ENCODE results near the gene PCDH15. TPM values are rescaled to one million over a fixed set of nuclear protein-coding genes. Genes with fewer than 3 reads are reported as not detected.

PCDH15 gene
- total RNA-seq, 1 experiment from 2014 or later: 0.77 TPM

DNA sequence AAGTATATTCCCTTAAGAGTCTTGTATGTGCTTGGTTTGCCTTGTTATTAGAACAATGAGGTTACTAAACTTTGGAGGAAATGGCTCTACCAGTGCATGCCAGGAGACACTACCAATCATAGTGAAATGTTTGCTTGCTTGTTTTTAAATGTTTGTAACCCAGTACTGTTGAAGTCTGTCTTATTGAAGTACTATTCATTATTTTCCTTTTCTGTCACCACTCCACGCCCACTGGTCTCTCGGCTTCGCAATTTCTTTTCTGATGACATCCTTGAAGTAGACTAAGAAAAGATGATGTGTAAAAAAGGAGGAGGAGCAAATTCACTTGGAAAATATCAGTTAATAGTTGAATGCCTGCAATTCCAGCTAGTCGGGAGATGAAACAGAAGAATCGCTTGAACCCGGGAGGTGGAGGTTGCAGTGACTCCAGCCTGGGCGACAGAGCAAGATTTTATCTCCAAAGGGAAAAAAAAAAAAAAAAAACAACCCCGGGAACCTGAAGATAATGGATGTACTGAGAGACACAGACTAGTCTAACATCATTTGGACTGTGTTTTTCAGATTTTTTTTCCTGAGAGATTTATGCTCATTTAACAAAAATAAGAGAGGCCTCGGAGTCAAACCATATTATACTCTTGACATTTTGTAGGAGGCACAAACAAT, 959.4 kb downstream of the PCDH15 start:
- Histone ChIP-seq H3K4me1 (no peaks in the 10 kb centered on the region), H3K36me3 (no peaks in the 10 kb centered on the region), H3K9me3 (replicated peaks) (no peaks in the 10 kb centered on the region), H3K27me3 (no peaks in the 10 kb centered on the region), H3K4me3 (no peak overlapping the region), H3K27ac (no peak overlapping the region)
- DNase-seq: no peak

DNA sequence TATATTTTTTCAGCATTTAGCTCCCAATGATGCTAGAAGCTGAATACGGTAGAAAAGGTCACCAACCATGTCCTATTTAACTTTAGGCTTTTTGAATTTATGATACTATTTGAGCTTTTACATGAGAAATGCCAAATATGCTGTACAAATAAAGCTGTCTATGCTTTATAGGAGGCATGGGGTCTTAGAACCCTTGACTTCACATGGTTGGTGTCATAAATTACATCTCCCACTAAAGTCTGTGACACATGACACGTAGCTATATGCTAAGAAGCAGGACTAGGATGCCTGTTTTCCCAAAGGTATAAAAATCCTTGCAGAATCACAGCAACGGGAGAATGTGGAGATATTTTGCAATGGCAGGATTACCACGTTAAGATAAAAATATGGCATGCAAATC, 960.4 kb downstream of the PCDH15 start:
- Histone ChIP-seq H3K9me3 (replicated peaks) (no peaks in the 10 kb centered on the region), H3K4me3 (no peak overlapping the region), H3K36me3 (no peaks in the 10 kb centered on the region), H3K4me1 (no peaks in the 10 kb centered on the region), H3K27ac (no peak overlapping the region), H3K27me3 (no peaks in the 10 kb centered on the region)
- no peak for DNase-seq

DNA sequence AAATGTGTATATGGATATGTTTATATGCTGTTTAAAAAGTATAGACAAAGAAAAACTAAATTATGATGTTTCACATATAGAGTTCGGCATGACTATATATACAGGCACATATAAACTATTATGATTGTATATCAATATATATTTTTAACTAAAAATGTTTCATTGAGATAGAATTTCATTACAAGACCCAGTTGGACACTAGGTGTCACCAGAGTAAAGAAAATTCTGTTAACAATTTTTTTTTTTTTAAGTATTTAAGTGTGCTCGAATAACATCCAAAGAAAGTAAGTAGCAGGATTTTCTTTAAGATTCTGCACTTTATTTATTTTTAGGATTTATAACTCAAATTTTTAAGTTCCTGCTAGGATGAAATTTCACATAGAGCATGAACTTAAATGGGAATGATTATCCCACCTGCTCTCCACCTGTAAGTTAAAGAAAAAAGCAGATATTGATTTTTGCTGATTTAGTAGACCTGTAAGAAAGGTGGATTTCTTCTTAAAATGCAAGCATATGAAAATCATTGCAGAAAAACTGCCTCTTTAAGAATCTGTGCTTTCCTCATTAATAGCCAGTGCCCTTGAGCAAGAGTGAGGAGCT, 961.5 kb downstream of the PCDH15 start:
- Histone ChIP-seq H3K9me3 (replicated peaks) (no peaks in the 10 kb centered on the region), H3K27ac (no peak overlapping the region), H3K4me3 (no peak overlapping the region), H3K27me3 (no peaks in the 10 kb centered on the region), H3K36me3 (no peaks in the 10 kb centered on the region), H3K4me1 (no peaks in the 10 kb centered on the region)
- peak in 1 of 2 experiments; percentile 12 for DNase-seq

DNA sequence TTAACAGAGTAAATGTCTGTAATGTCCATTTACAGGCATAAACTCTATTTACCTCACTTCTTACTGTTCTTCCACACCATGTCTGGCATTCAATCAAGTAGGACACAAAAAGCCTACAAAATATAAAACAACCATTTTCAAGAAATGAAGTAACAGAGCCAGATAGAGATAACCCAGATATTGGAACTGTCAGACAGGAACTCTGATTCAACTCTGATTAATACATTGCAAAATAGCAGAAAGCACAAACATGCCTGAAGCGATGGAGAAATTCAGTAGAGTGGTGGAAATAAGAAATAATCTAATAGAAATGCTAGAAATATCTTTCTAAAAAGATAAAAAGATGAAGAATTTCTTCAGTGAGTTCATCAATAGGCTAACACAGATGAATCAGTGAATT, 964.4 kb downstream of the PCDH15 start:
- H3K4me3 ChIP-seq: no peak overlapping the region
- no peaks in the 10 kb centered on the region for H3K36me3 ChIP-seq
- H3K27ac ChIP-seq: no peak overlapping the region
- DNase-seq: no peak
- H3K27me3 ChIP-seq: no peaks in the 10 kb centered on the region
- no peaks in the 10 kb centered on the region for H3K4me1 ChIP-seq
- H3K9me3 ChIP-seq (replicated peaks): no peaks in the 10 kb centered on the region

DNA sequence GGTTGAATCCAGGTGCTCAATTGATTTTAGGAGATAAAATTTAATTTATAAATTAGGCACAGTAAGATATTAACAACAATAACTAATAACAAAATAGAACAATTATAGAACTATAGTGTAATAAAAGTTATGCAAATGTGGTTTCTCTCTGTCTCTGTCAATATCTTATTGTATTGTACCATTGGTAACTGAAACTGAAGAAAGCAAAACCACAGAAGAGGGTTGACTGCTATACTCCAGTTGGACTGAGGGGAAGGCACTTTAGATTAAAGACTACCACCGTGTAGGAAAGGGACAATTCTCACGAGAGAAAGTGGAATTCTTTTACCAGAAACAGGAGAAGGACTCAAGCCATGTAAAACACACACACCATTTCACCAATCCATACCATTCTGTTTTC, 967.1 kb downstream of the PCDH15 start:
- Histone ChIP-seq H3K9me3 (replicated peaks) (no peaks in the 10 kb centered on the region), H3K36me3 (no peaks in the 10 kb centered on the region)

DNA sequence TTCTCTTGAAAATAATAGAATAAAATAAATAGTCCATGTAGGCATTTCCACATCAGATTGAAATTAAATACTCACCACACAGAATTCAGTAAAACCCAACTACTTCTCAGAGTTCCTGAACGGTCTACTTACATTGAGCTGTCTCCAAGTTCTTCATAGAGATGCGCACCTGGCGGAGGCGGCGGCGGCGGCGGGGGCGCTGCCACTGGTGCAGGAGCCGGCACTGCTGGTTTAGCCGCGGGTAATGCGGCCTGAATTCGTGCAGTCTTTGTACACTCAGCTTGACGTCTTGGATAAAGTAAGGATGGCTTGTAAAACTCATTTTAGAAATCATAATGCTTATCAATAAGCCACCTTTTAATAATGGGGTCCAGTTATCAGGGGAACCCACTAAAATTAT, 973.8 kb downstream of the PCDH15 start:
- Histone ChIP-seq H3K27me3 (no peaks in the 10 kb centered on the region), H3K36me3 (no peaks in the 10 kb centered on the region), H3K4me3 (no peak overlapping the region), H3K4me1 (no peaks in the 10 kb centered on the region), H3K9me3 (replicated peaks) (no peaks in the 10 kb centered on the region), H3K27ac (no peak overlapping the region)
- DNase-seq: no peak

More for the DNA sequence above, 967.1 kb downstream of the PCDH15 start:
- Histone ChIP-seq H3K4me1 (no peaks in the 10 kb centered on the region), H3K4me3 (no peak overlapping the region), H3K27me3 (no peaks in the 10 kb centered on the region), H3K27ac (no peak overlapping the region)
- no peak for DNase-seq

DNA sequence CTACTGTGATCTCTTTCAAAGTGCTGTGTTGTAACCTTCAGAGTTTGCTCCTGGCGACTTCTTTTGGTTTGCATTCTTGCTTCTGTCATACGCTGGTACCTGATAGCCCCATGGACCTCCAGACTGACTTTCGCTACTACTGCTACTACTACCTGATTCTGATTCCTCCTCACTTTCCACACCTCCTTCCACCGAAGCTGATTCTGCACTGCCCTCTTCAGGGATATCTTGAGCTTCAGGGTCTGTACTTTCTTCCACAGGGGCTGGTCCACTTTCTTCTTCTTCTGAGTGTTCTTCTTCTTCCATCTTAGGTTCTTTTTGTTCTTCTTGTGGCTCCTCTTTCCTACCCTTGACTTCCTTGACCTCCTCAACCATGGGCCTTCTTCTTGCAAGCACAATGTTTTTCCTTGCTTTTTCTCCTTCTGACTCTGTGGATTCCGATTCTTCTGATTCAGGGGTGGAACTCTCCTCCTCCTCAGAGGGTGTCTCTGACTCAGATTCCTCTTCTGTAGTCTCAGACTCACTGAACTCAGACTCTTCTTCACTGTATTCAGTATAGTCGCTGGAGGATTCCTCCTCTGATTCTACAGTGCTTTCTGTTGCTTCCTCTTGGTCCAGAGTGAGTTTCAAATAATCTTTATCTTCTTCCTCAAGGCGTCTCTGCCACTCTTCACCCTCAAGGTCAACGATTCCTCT, 992.2 kb downstream of the PCDH15 start:
- DNase-seq: peak in 1 of 2 experiments; percentile 1
- Histone ChIP-seq H3K4me3 (no peak overlapping the region), H3K4me1 (no peaks in the 10 kb centered on the region), H3K27me3 (no peaks in the 10 kb centered on the region), H3K27ac (no peak overlapping the region), H3K9me3 (replicated peaks) (no peaks in the 10 kb centered on the region), H3K36me3 (no peaks in the 10 kb centered on the region)

DNA sequence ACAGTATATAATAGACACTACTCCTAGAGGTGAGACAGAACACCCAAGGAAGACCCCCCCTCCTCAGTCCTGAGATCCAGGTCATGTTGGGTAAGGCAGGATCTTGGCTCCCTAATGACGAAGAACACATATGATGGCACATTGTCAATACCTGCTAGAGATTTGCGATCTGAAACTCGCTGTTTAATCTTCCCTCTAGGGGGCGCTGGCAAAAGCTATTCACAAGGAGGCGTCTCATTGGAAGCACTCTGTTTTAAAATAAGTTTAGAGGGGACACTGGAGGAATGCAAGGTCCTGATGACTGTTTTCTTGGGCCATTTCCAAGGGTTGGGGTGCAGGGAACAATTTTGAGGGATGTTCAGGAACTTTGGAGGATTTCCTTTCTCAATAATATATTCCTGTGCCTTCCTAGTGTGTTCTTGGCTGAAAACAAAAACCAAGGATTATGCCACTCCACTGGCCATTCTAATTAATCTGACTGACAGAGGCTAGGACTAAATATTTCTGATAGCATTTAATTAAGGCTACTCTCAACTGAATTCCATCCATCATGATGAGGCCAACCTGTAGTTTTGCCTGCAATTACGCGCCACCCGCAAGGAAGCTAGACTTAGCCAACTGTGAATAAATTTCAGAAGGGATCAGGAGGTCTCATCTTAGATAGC, 1014.7 kb downstream of the PCDH15 start:
- Histone ChIP-seq H3K4me1 (no peaks in the 10 kb centered on the region), H3K36me3 (no peaks in the 10 kb centered on the region), H3K4me3 (no peak overlapping the region), H3K27me3 (no peaks in the 10 kb centered on the region), H3K27ac (no peak overlapping the region), H3K9me3 (replicated peaks) (no peaks in the 10 kb centered on the region)
- DNase-seq: peak; percentile 7 to 32

DNA sequence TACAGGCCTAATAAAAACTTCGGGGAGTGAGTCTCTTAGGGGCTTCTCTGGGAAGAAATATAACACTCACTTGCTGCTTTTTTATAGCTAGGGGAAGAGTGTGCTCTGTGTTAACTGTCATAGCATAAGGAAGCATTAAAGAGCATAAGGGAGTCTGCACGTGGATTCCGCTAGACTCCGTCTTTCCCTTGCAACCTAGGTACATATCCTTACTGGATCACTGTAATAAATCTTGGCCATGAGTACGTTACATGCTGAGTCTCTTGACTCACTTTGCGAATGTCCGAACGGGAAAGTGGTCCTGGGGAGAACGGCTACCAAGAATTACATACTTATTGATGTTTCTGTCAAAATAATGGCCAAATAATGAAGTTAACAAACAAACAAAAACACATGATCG, 1029.3 kb downstream of the PCDH15 start:
- Histone ChIP-seq H3K4me1 (no peaks in the 10 kb centered on the region), H3K4me3 (no peak overlapping the region), H3K27ac (no peak overlapping the region), H3K36me3 (no peaks in the 10 kb centered on the region), H3K9me3 (replicated peaks) (no peaks in the 10 kb centered on the region), H3K27me3 (no peaks in the 10 kb centered on the region)
- no peak for DNase-seq

DNA sequence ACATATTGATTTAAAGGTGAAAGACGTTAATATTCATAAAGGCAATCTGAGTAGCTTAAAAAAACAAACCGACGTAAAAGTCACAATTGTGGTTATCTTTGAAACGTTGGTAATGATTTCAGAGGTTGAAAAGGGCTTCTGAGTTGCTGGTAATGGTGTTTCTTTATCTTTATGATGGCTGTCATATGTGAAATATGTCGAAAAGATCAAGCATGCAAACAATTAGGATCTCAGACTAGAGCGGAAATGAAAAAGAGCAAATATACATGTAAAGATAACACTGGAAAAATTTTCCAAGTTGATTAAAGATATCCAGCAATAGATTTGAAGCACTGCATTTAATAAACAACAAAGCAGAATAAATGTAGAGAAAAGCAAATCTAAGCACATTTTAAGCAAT, 1030.1 kb downstream of the PCDH15 start:
- Histone ChIP-seq H3K4me1 (no peaks in the 10 kb centered on the region), H3K4me3 (no peak overlapping the region), H3K27ac (no peak overlapping the region), H3K27me3 (no peaks in the 10 kb centered on the region), H3K9me3 (replicated peaks) (no peaks in the 10 kb centered on the region), H3K36me3 (no peaks in the 10 kb centered on the region)
- DNase-seq: no peak

DNA sequence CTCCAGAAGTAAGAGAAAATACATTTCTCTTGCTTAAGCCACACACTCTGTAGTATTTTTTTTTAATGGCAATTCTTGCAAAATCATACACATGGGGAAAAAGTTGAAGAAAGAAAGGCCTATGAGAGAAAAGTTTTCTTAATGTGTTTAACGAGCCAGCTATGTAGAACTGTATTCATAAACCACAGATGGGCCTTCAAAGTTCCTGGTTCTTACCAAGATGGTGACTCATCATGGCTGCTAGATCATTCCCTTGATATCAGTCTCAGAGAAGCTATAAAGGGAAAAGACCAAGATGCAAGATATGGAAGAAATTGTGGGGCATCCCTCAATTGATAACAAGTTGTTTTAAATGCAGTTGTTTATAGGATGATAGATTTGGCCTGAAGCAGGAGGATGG, 1035.7 kb downstream of the PCDH15 start:
- Histone ChIP-seq H3K4me3 (no peak overlapping the region), H3K4me1 (no peaks in the 10 kb centered on the region), H3K27ac (no peak overlapping the region), H3K27me3 (no peaks in the 10 kb centered on the region), H3K36me3 (no peaks in the 10 kb centered on the region), H3K9me3 (replicated peaks) (no peaks in the 10 kb centered on the region)
- no peak for DNase-seq

DNA sequence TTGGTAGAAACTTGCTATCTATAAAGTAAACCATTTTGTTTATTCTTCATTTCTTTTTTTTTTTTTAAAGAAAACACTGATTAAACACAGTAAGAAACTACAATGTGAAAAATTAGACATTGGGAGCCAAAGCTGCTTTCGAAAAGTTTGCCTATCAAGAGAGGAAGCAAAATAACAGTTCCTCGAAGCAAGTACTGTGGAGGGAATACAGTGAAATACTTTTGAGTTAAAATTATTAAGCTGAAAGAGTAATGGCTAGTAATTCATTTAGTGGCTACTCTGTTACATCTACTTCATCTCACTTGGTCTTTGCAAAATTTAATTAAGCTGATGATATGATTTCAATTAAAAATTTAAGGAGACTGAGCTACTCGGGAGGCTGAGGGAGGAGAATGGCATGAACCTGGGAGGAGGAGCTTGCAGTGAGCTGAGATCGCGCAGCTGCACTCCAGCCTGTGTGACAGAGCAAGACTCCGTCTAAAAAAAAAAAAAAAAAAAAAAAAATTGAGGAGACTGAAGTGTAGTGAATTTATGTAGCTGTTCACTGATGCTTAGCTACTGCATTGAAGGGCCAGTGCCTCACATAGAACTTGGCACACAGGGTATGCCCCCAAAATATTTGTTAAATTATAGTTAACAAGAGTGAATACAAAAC, 1046.3 kb downstream of the PCDH15 start:
- Histone ChIP-seq H3K36me3 (no peaks in the 10 kb centered on the region), H3K9me3 (replicated peaks) (no peaks in the 10 kb centered on the region), H3K4me1 (no peaks in the 10 kb centered on the region), H3K27me3 (no peaks in the 10 kb centered on the region), H3K27ac (no peak overlapping the region), H3K4me3 (peak overlapping the region; percentile 26; the same call in 1 of the 2 replicates)
- DNase-seq: peak; percentile 2 to 13

Measured in SJCRH30 (cell line).